ENCODE measurements around the gene ACTL8. TPM values are rescaled to one million over a fixed set of nuclear protein-coding genes. Genes with fewer than 3 reads are reported as not detected.

The ACTL8 gene
- polyA plus RNA-seq, 4 donors, result 0.03 to 0.12 TPM; not detected in 2

- Histone ChIP-seq H3K36me3 (ENCODE audit: control insufficient read depth in 3 of 3, insufficient read depth in 2 of 3, low read depth in 1 of 3, low read length in 3 of 3) (no peaks in the 10 kb centered on the region), H3K4me1 (ENCODE audit: control insufficient read depth in 3 of 3, insufficient read depth in 2 of 3, low read depth in 1 of 3, low read length in 2 of 3) (no peaks in the 10 kb centered on the region), H3K27me3 (ENCODE audit: control insufficient read depth in 3 of 3, insufficient read depth in 3 of 3, low read length in 3 of 3) (peaks cover 0 to 7% (median 4%) of the 10 kb centered on the region in 3 donors), H3K4me3 (ENCODE audit: low read depth in 1 of 3, low read length in 3 of 3) (no peak overlapping the region), H3K9me3 (ENCODE audit: control insufficient read depth in 2 of 2, insufficient read depth in 1 of 2, low read depth in 1 of 2, low read length in 1 of 2) (no peaks in the 10 kb centered on the region), H3K27ac (ENCODE audit: low read depth in 1 of 3, low read length in 2 of 3) (no peak overlapping the region)
- DNase-seq (no peak), FAIRE-seq (no peak)
- 26 to 64% (median 32%) methylated on average over 10 of the region's 10 CpGs for WGBS, 3 donors
Measured at GRCh38 chr1:17777330-17777729, 22.2 kb downstream of the ACTL8 start.

DNA sequence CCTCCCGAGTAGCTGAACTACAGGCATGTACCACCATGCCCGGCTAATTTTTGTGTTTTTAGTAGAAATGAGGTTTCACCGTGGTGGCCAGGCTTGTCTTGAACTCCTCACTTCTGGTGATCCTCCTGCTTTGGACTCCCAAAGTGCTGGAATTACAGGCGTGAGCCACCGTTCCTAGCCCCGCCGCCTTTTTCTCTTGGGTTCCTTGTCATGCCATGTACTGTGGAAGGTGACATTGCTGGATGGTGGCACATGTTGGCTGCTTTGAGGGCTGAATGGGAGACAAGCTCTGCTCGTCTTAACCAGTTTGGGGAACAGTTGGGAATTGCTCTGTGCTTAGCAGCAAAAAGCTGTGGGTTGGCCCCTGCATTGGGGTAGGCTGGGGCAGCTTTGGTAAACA, 22.7 kb downstream of the ACTL8 start:
- no peaks in the 10 kb centered on the region for H3K36me3 ChIP-seq (ENCODE audit: control insufficient read depth in 3 of 3, insufficient read depth in 2 of 3, low read depth in 1 of 3, low read length in 3 of 3)
- DNase-seq, result no peak
- 88 to 95% (median 95%) methylated on average over 8 of the region's 8 CpGs for WGBS, 3 donors

DNA sequence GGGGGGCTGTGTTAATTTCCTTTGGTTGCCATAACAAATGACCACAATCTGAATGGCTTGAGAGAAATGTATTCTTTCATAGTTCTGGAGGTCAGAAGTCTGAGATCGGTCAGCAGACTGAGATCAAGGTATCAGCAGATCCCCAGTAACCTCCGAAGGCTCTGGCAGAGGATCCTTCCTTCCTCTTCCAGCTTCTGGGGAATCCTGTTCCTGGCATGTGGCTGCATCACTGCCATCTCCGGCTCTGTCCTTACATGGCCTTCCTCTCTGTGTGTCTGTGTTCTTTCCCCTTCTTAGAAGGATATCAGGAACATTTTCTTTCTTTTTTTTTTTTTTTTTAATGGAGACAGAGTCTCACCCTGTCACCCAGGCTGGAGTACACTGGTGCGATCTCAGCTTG, 25.8 kb downstream of the ACTL8 start:
- no peaks in the 10 kb centered on the region for H3K27me3 ChIP-seq (ENCODE audit: control insufficient read depth in 3 of 3, insufficient read depth in 3 of 3, low read length in 3 of 3)
- no peak overlapping the region for H3K27ac ChIP-seq (ENCODE audit: low read depth in 1 of 3, low read length in 2 of 3)
- 77 to 89% (median 81%) methylated on average over 4 of the region's 4 CpGs for WGBS, 3 donors
- no peak overlapping the region for H3K4me3 ChIP-seq (ENCODE audit: low read depth in 1 of 3, low read length in 3 of 3)
- DNase-seq (no peak), FAIRE-seq (no peak)
- H3K36me3 ChIP-seq (ENCODE audit: control insufficient read depth in 3 of 3, insufficient read depth in 2 of 3, low read depth in 1 of 3, low read length in 3 of 3), result no peaks in the 10 kb centered on the region
- no peaks in the 10 kb centered on the region for H3K9me3 ChIP-seq (ENCODE audit: control insufficient read depth in 2 of 2, insufficient read depth in 1 of 2, low read depth in 1 of 2, low read length in 1 of 2)
- no peaks in the 10 kb centered on the region for H3K4me1 ChIP-seq (ENCODE audit: control insufficient read depth in 3 of 3, insufficient read depth in 2 of 3, low read depth in 1 of 3, low read length in 2 of 3)

More for the DNA sequence above, 22.7 kb downstream of the ACTL8 start:
- H3K27ac ChIP-seq (ENCODE audit: low read depth in 1 of 3, low read length in 2 of 3), result no peak overlapping the region
- no peaks in the 10 kb centered on the region for H3K4me1 ChIP-seq (ENCODE audit: control insufficient read depth in 3 of 3, insufficient read depth in 2 of 3, low read depth in 1 of 3, low read length in 2 of 3)
- H3K9me3 ChIP-seq (ENCODE audit: control insufficient read depth in 2 of 2, insufficient read depth in 1 of 2, low read depth in 1 of 2, low read length in 1 of 2), result no peaks in the 10 kb centered on the region
- H3K27me3 ChIP-seq (ENCODE audit: control insufficient read depth in 3 of 3, insufficient read depth in 3 of 3, low read length in 3 of 3), result peaks cover 0 to 7% (median 4%) of the 10 kb centered on the region in 3 donors
- FAIRE-seq, result no peak
- no peak overlapping the region for H3K4me3 ChIP-seq (ENCODE audit: low read depth in 1 of 3, low read length in 3 of 3)

DNA sequence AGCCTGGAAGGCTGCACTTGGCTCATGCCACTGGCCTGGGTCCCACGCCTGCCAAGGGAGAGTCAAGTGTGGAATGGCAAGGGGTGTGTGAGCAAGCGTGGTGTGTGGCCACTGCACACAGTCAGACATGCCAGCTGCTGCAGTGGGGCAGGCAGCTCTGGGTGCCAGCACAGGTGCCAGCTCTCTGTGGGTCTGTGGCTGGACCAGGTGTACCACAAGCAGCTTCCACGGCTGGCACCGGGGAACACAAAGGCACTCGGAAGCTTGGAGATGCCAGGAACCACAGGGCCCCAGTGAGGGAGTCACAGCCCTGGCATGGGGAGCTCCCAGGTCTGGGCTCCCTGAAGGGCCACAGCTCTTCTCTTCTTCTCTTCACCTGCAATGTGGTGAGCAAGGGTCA, 34.8 kb downstream of the ACTL8 start:
- WGBS, 3 donors, result 79 to 94% (median 90%) methylated on average over 5 of the region's 5 CpGs
- Histone ChIP-seq H3K9me3 (ENCODE audit: control insufficient read depth in 2 of 2, insufficient read depth in 1 of 2, low read depth in 1 of 2, low read length in 1 of 2) (no peaks in the 10 kb centered on the region), H3K27ac (ENCODE audit: low read depth in 1 of 3, low read length in 2 of 3) (no peak overlapping the region), H3K36me3 (ENCODE audit: control insufficient read depth in 3 of 3, insufficient read depth in 2 of 3, low read depth in 1 of 3, low read length in 3 of 3) (no peaks in the 10 kb centered on the region), H3K27me3 (ENCODE audit: control insufficient read depth in 3 of 3, insufficient read depth in 3 of 3, low read length in 3 of 3) (peaks cover 0 to 3% (median 0%) of the 10 kb centered on the region in 3 donors), H3K4me3 (ENCODE audit: low read depth in 1 of 3, low read length in 3 of 3) (no peak overlapping the region), H3K4me1 (ENCODE audit: control insufficient read depth in 3 of 3, insufficient read depth in 2 of 3, low read depth in 1 of 3, low read length in 2 of 3) (no peaks in the 10 kb centered on the region)
- DNase-seq (no peak), FAIRE-seq (no peak)

GRCh38 chr1:17790383-17791054, 35.4 kb downstream of the ACTL8 start:
- Histone ChIP-seq H3K4me1 (ENCODE audit: control insufficient read depth in 3 of 3, insufficient read depth in 2 of 3, low read depth in 1 of 3, low read length in 2 of 3) (peaks cover 0 to 1% (median 0%) of the 10 kb centered on the region in 3 donors), H3K27ac (ENCODE audit: low read depth in 1 of 3, low read length in 2 of 3) (no peak overlapping the region), H3K27me3 (ENCODE audit: control insufficient read depth in 3 of 3, insufficient read depth in 3 of 3, low read length in 3 of 3) (peaks cover 0 to 3% (median 0%) of the 10 kb centered on the region in 3 donors), H3K9me3 (ENCODE audit: control insufficient read depth in 2 of 2, insufficient read depth in 1 of 2, low read depth in 1 of 2, low read length in 1 of 2) (no peaks in the 10 kb centered on the region), H3K36me3 (ENCODE audit: control insufficient read depth in 3 of 3, insufficient read depth in 2 of 3, low read depth in 1 of 3, low read length in 3 of 3) (no peaks in the 10 kb centered on the region), H3K4me3 (ENCODE audit: low read depth in 1 of 3, low read length in 3 of 3) (no peak overlapping the region)
- DNase-seq (no peak), FAIRE-seq (no peak)
- 53 to 82% (median 74%) methylated on average over 4 of the region's 4 CpGs for WGBS, 3 donors

DNA sequence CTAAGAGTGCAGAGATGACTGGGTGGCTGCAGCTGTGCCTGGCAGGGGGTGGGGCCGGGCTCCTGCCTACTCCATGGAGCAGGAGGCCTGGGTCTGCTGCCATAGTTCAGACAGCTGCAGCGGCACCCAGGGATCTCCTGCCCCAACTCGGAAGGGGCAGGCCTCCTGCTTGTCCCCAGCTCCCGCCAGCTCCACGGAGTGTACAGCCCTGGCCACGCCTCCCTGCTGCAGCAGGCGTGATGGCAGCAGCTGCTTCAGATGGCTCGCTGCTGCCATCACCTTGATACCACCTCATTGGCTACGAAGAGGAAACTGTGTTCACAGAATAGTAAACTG, 35.9 kb downstream of the ACTL8 start:
- Histone ChIP-seq H3K4me3 (ENCODE audit: low read depth in 1 of 3, low read length in 3 of 3) (no peak overlapping the region), H3K36me3 (ENCODE audit: control insufficient read depth in 3 of 3, insufficient read depth in 2 of 3, low read depth in 1 of 3, low read length in 3 of 3) (no peaks in the 10 kb centered on the region), H3K4me1 (ENCODE audit: control insufficient read depth in 3 of 3, insufficient read depth in 2 of 3, low read depth in 1 of 3, low read length in 2 of 3) (peaks cover 0 to 6% (median 0%) of the 10 kb centered on the region in 3 donors), H3K27ac (ENCODE audit: low read depth in 1 of 3, low read length in 2 of 3) (no peak overlapping the region), H3K27me3 (ENCODE audit: control insufficient read depth in 3 of 3, insufficient read depth in 3 of 3, low read length in 3 of 3) (peaks cover 0 to 3% (median 0%) of the 10 kb centered on the region in 3 donors), H3K9me3 (ENCODE audit: control insufficient read depth in 2 of 2, insufficient read depth in 1 of 2, low read depth in 1 of 2, low read length in 1 of 2) (no peaks in the 10 kb centered on the region)
- 59 to 68% (median 66%) methylated on average over 8 to 9 of the region's 9 CpGs for WGBS, 3 donors
- FAIRE-seq (no peak), DNase-seq (no peak)

GRCh38 chr1:17791480-17791879, 36.3 kb downstream of the ACTL8 start:
- Histone ChIP-seq H3K27me3 (ENCODE audit: control insufficient read depth in 3 of 3, insufficient read depth in 3 of 3, low read length in 3 of 3) (peaks cover 0 to 3% (median 0%) of the 10 kb centered on the region in 3 donors), H3K36me3 (ENCODE audit: control insufficient read depth in 3 of 3, insufficient read depth in 2 of 3, low read depth in 1 of 3, low read length in 3 of 3) (no peaks in the 10 kb centered on the region), H3K9me3 (ENCODE audit: control insufficient read depth in 2 of 2, insufficient read depth in 1 of 2, low read depth in 1 of 2, low read length in 1 of 2) (no peaks in the 10 kb centered on the region), H3K27ac (ENCODE audit: low read depth in 1 of 3, low read length in 2 of 3) (no peak overlapping the region), H3K4me1 (ENCODE audit: control insufficient read depth in 3 of 3, insufficient read depth in 2 of 3, low read depth in 1 of 3, low read length in 2 of 3) (peaks cover 0 to 8% (median 0%) of the 10 kb centered on the region in 3 donors), H3K4me3 (ENCODE audit: low read depth in 1 of 3, low read length in 3 of 3) (no peak overlapping the region)
- FAIRE-seq (no peak), DNase-seq (no peak)
- WGBS, 3 donors, result 84 to 93% (median 93%) methylated on average over 7 of the region's 7 CpGs

- H3K4me3 ChIP-seq (ENCODE audit: low read depth in 1 of 3, low read length in 3 of 3), result no peak overlapping the region
- H3K27ac ChIP-seq (ENCODE audit: low read depth in 1 of 3, low read length in 2 of 3), result no peak overlapping the region
- H3K27me3 ChIP-seq (ENCODE audit: control insufficient read depth in 3 of 3, insufficient read depth in 3 of 3, low read length in 3 of 3), result peaks cover 0 to 3% (median 0%) of the 10 kb centered on the region in 3 donors
- FAIRE-seq (no peak), DNase-seq (no peak)
- H3K36me3 ChIP-seq (ENCODE audit: control insufficient read depth in 3 of 3, insufficient read depth in 2 of 3, low read depth in 1 of 3, low read length in 3 of 3), result no peaks in the 10 kb centered on the region
- 75 to 83% (median 80%) methylated on average over 6 of the region's 6 CpGs for WGBS, 3 donors
- no peaks in the 10 kb centered on the region for H3K9me3 ChIP-seq (ENCODE audit: control insufficient read depth in 2 of 2, insufficient read depth in 1 of 2, low read depth in 1 of 2, low read length in 1 of 2)
- peaks cover 0 to 8% (median 0%) of the 10 kb centered on the region in 3 donors for H3K4me1 ChIP-seq (ENCODE audit: control insufficient read depth in 3 of 3, insufficient read depth in 2 of 3, low read depth in 1 of 3, low read length in 2 of 3)
Measured at GRCh38 chr1:17792421-17792820, 37.3 kb downstream of the ACTL8 start.
